CD4-positive, alpha-beta T cell (primary cell): ENCODE data around the gene GNG7. TPM values are rescaled to one million over a fixed set of nuclear protein-coding genes. Genes with fewer than 3 reads are reported as not detected.

Experiments
- ATAC-seq: fragments of 200-7000 bp; cut with Tn5 transposase; one replicate; pipeline ENCODE4 v1.10.0; 2022; ENCODE audit warnings: mild to moderate bottlenecking; ENCODE audit not compliant: poor library complexity
- CTCF ChIA-PET: fragments of 350-600 bp; sonication (Branson Sonifier 250); formaldehyde crosslinking; loops from one replicate; lab custom pipeline; 2021; ENCODE audit warnings: antibody characterized with exemption, inconsistent platforms; lab: Charles Lee
- POLR2A ChIA-PET: fragments of 350-600 bp; sonication (Branson Sonifier 250); formaldehyde crosslinking; loops from one replicate; lab custom pipeline; 2021; ENCODE audit warnings: antibody characterized with exemption, inconsistent platforms; lab: Charles Lee
- DNase-seq, 14 experiments: peaks; one replicate each; pipeline ENCODE4 v3.0.0-alpha.2; 2013 to 2020; ENCODE audit warnings: mixed read lengths in 2 of 14
- H3K27ac ChIP-seq, 2 donors: one replicate each; pipeline versions ENCODE4 v1.5.1 to v1.7.0; 2013; ENCODE audit warnings: low read length in 2 of 2, low read depth in 1 of 2, mild to moderate bottlenecking in 1 of 2
- H3K27me3 ChIP-seq, 2 experiments: 1 replicate in 1 of 2; 2 replicates in 1 of 2; pipeline versions ENCODE4 v1.6.1 to v1.7.0; 2013; ENCODE audit warnings: low read length in 2 of 2, control low read depth in 1 of 2, mild to moderate bottlenecking in 1 of 2, moderate library complexity in 1 of 2; ENCODE audit not compliant: insufficient read depth in 2 of 2, control insufficient read depth in 1 of 2
- H3K36me3 ChIP-seq: one replicate; pipeline ENCODE4 v1.6.1; 2013; ENCODE audit warnings: low read length, control low read depth; ENCODE audit not compliant: insufficient read depth
- H3K4me1 ChIP-seq: one replicate; pipeline ENCODE4 v1.6.1; 2013; ENCODE audit warnings: low read length, control low read depth; ENCODE audit not compliant: insufficient read depth
- H3K4me3 ChIP-seq: one replicate; pipeline ENCODE4 v1.5.1; 2013; ENCODE audit warnings: mild to moderate bottlenecking, low read length, moderate library complexity
- H3K9me3 ChIP-seq, 2 experiments: 1 replicate in 1 of 2; 2 replicates in 1 of 2; pipeline versions ENCODE4 v1.6.1 to v1.7.0; 2013; ENCODE audit warnings: low read length in 2 of 2, mild to moderate bottlenecking in 2 of 2, control low read depth in 1 of 2, moderate library complexity in 1 of 2; ENCODE audit not compliant: control insufficient read depth in 1 of 2, insufficient read depth in 1 of 2
- H3K27ac Mint-ChIP-seq: one replicate; pipeline ENCODE4 v1.8.0; 2020; ENCODE audit warnings: mixed read lengths
- H3K27me3 Mint-ChIP-seq: one replicate; pipeline ENCODE4 v1.8.0; 2021; ENCODE audit warnings: mixed read lengths
- H3K36me3 Mint-ChIP-seq: one replicate; pipeline ENCODE4 v1.8.0; 2021; ENCODE audit warnings: low read depth, mixed read lengths
- H3K4me1 Mint-ChIP-seq: one replicate; pipeline ENCODE4 v1.8.0; 2021; ENCODE audit warnings: low read depth, mixed read lengths
- H3K4me3 Mint-ChIP-seq: one replicate; pipeline ENCODE4 v1.8.0; 2020; ENCODE audit warnings: mild to moderate bottlenecking, mixed read lengths
- H3K9me3 Mint-ChIP-seq: one replicate; pipeline ENCODE4 v1.8.0; 2020; ENCODE audit warnings: mixed read lengths
- CTCF ChIP-seq: fragments of 200-600 bp; IDR thresholded peaks from one replicate; pipeline ENCODE4 v1.8.0; 2022; ENCODE audit warnings: antibody characterized with exemption, mild to moderate bottlenecking
- intact Hi-C, 2 experiments: fragments of 100-400 bp; cut with DNase I in 1 of 2; cut with micrococcal nuclease in 1 of 2; formaldehyde crosslinking; loops; one replicate each; pipeline versions ENCODE4 v1.15.1 to v1.9.0; 2023 to 2025; cut with DNase I, micrococcal nuclease
- total RNA-seq, 174 experiments: library from RNA in 2 of 174; stranded (reverse) in 2 of 174; gene quantifications; one replicate each; pipeline ENCODE4 v1.2.3 and lab custom pipeline; 2021 to 2026

GNG7 gene
- total RNA-seq, 2 experiments from 2014 or later = 5.2 to 5.7 TPM

- TF ChIP-seq CTCF = no peak
- ChIA-PET POLR2A (no interaction called here), CTCF (no interaction called here)
- no peak overlapping the region for H3K4me3 ChIP-seq
- no peak for DNase-seq
- H3K9me3 ChIP-seq = no peaks in the 10 kb centered on the region
- intact Hi-C loops = no loop called here
- H3K27me3 ChIP-seq = no peaks in the 10 kb centered on the region
- H3K27ac ChIP-seq = no peak overlapping the region
- Mint-ChIP-seq H3K27me3 (no peaks in the 10 kb centered on the region), H3K36me3 (no peaks in the 10 kb centered on the region), H3K27ac (no peak overlapping the region), H3K4me1 (no peaks in the 10 kb centered on the region), H3K4me3 (no peak overlapping the region), H3K9me3 (no peaks in the 10 kb centered on the region)
- H3K4me1 ChIP-seq = no peaks in the 10 kb centered on the region
- no peak for ATAC-seq
- H3K36me3 ChIP-seq = no peaks in the 10 kb centered on the region
Observed at GRCh38 chr19:2676823-2677222, 25.7 kb downstream of the GNG7 start.

- Mint-ChIP-seq H3K9me3 (no peaks in the 10 kb centered on the region), H3K4me3 (no peak overlapping the region), H3K27me3 (no peaks in the 10 kb centered on the region), H3K27ac (no peak overlapping the region), H3K4me1 (no peaks in the 10 kb centered on the region), H3K36me3 (no peaks in the 10 kb centered on the region)
- Histone ChIP-seq H3K4me1 (no peaks in the 10 kb centered on the region), H3K4me3 (no peak overlapping the region), H3K27me3 (no peaks in the 10 kb centered on the region), H3K9me3 (no peaks in the 10 kb centered on the region), H3K27ac (no peak overlapping the region), H3K36me3 (no peaks in the 10 kb centered on the region)
- ChIA-PET POLR2A (no interaction called here), CTCF (no interaction called here)
- intact Hi-C loops = no loop called here
- DNase-seq (no peak), ATAC-seq (no peak)
- no peak for TF ChIP-seq CTCF
Observed at GRCh38 chr19:2675892-2676291, 26.6 kb downstream of the GNG7 start.

- Histone ChIP-seq H3K4me3 (no peak overlapping the region), H3K9me3 (peaks cover 0 to 5% of the 10 kb centered on the region in 2 experiments), H3K27ac (no peak overlapping the region), H3K4me1 (no peaks in the 10 kb centered on the region), H3K36me3 (no peaks in the 10 kb centered on the region), H3K27me3 (no peaks in the 10 kb centered on the region)
- Mint-ChIP-seq H3K4me3 (no peak overlapping the region), H3K9me3 (no peaks in the 10 kb centered on the region), H3K27ac (no peak overlapping the region), H3K4me1 (no peaks in the 10 kb centered on the region), H3K36me3 (no peaks in the 10 kb centered on the region), H3K27me3 (no peaks in the 10 kb centered on the region)
- no peak for TF ChIP-seq CTCF
- ATAC-seq (no peak), DNase-seq (no peak)
- intact Hi-C loops = no loop called here
- CTCF ChIA-PET = no interaction called here
- POLR2A ChIA-PET = no interaction called here
Observed at GRCh38 chr19:2670217-2670616, 32.3 kb downstream of the GNG7 start.
